ENCODE results near the gene PRKG1. TPM values are rescaled to one million over a fixed set of nuclear protein-coding genes. Genes with fewer than 3 reads are reported as not detected.

Gene PRKG1
- total and polyA plus RNA-seq, 2 of the 8 experiments (the other 6 are each of a cell fraction or from before 2014, with no cell fraction given): 4.2 to 15.2 TPM

GRCh38 chr10:51672039-51672535, 597.8 kb downstream of the PRKG1 start (continued):
- TF ChIP-seq CHD7 (IDR thresholded peaks at IDR 0.05; ENCODE audit: insufficient replicate concordance, low read length) (no peak), SIN3A (conservative IDR thresholded peaks at IDR 0.05 in 1 of 2, IDR thresholded peaks at IDR 0.05 in 1 of 2; ENCODE audit: low read depth in 1 of 2, low read length in 2 of 2) (no peak), CHD1 (IDR thresholded peaks at IDR 0.05; ENCODE audit: low read depth, low read length) (no peak), SP2 (IDR thresholded peaks at IDR 0.05; ENCODE audit: low read length) (no peak), KDM1A (IDR thresholded peaks at IDR 0.05; ENCODE audit: borderline replicate concordance, low read length) (no peak), SRF (IDR thresholded peaks at IDR 0.05; ENCODE audit: low read depth, low read length) (no peak), SAP30 (IDR thresholded peaks at IDR 0.05; ENCODE audit: insufficient read depth, insufficient replicate concordance, low read length) (no peak)

Measured in H1 (cell line).